Measurements from ENCODE around the gene FXR2.
A peak's percentile ranks its signal among the peaks of the same experiment; 100 is the strongest.

The FXR2 gene

DNA sequence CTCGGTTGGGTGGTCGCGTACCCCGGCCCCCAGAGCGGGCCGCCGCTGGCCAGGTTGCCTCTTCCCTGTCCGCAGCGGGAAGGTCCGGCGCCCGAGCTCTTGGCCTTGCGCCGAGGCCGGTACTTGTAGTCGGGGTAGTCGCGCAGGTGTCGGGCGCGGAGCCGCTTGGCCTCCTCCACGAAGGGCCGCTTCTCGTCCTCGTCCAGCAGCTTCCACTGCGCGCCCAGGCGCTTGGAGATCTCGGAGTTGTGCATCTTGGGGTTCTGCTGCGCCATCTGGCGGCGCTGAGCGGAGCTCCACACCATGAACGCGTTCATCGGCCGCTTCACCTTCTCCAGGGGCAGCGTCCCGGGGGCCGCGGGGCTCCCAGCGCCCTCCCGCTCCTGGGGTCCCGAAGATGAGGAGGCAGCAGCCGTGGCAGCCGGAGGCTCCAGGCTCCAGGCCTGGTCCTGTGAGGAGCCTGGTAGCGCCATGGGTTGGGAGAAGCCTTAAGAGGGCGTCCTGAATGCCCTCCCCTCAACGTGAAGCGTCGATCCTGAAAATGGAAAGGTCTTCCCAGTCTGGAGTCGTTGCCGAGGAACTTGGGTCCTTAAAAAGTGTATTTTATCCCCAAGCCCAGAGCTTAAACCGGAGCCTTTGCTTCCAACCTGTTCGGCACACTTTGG, 25.4 kb downstream of the FXR2 start:
- TF ChIP-seq, protein P1, sequence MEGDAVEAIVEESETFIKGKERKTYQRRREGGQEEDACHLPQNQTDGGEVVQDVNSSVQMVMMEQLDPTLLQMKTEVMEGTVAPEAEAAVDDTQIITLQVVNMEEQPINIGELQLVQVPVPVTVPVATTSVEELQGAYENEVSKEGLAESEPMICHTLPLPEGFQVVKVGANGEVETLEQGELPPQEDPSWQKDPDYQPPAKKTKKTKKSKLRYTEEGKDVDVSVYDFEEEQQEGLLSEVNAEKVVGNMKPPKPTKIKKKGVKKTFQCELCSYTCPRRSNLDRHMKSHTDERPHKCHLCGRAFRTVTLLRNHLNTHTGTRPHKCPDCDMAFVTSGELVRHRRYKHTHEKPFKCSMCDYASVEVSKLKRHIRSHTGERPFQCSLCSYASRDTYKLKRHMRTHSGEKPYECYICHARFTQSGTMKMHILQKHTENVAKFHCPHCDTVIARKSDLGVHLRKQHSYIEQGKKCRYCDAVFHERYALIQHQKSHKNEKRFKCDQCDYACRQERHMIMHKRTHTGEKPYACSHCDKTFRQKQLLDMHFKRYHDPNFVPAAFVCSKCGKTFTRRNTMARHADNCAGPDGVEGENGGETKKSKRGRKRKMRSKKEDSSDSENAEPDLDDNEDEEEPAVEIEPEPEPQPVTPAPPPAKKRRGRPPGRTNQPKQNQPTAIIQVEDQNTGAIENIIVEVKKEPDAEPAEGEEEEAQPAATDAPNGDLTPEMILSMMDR (conservative IDR thresholded peaks at IDR 0.05; ENCODE audit: control insufficient read depth, insufficient read depth, low read depth, low read length): peak; percentile 67
- peak; percentile 88 for DNase-seq (ENCODE audit: low read depth)
- H3K4me3 ChIP-seq (ENCODE audit: control insufficient read depth, low read depth, low read length): no peak overlapping the region

DNA sequence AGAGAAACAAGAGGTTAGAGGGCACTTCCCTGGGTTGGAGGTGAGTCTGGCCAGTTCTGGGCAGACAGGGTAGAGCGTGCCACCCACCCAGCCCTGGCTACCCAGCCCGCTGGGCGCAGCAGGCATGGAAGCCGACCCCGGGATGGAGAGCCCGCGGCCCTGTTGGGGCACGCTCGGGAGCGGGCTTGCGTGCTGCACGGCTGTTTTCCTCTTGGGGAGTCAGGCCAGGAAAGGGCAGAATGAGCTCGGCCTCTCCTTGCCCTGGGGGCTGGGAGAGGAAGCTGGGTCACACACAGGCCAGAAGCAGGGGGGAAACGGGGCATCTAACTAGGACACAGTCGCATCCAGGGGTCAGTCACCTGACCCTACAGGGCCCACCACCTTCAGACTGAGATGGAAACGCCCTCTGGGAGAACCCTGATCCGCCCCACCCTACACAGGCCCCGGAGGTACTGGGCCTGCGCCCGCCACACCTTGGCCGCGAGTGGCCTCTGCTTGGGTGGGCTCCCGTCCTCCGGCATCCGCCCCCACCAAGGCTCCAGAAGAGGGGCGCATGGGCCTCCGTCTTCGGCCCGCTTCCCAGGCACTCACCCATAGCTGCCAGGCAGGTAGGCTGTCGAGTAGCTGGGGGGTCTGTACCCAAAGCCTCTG, 26.0 kb downstream of the FXR2 start:
- no peak overlapping the region for H3K4me3 ChIP-seq (ENCODE audit: control insufficient read depth, low read depth, low read length)
- no peak for DNase-seq (ENCODE audit: low read depth)
- TF ChIP-seq, protein P1 (conservative IDR thresholded peaks at IDR 0.05; ENCODE audit: control insufficient read depth, insufficient read depth, low read depth, low read length): no peak

DNA sequence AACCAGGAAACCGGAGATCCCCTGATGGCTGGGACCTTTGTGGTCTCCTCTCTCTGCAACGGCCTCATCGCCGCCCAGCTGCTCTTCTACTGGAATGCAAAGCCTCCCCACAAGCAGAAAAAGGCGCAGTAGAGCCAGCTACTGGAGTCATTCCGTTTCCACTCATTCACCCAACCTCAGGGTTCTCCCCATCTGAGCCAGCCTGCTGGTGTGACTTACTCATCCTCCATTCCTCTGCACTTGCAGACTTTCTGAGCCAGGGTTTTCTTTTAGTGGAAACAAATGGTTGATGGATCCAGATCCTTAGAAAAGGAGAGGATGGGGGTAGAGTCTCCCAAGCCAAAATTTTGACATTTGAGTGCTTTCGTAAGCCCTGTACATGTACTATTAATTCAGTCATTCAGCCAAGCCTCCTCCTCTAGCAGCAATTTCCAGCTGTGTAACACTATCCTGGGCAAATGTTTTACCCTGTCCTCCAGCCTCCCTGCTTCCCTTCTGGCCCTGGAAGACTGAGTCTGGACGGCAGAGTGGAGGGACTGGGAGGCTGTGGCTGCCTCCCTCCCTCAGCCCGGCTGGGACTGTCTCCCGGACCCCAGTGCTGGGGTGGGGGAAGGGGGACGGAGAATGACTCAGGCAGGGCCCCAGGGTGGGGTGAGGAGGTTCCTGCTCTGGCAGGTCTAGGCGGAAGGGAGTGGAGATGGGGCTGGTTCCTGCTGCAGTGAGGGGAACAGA, 27.1 kb downstream of the FXR2 start:
- no peak overlapping the region for H3K4me3 ChIP-seq (ENCODE audit: control insufficient read depth, low read depth, low read length)
- TF ChIP-seq, protein P1 (conservative IDR thresholded peaks at IDR 0.05; ENCODE audit: control insufficient read depth, insufficient read depth, low read depth, low read length): no peak
- DNase-seq (ENCODE audit: low read depth): peak; percentile 95

DNA sequence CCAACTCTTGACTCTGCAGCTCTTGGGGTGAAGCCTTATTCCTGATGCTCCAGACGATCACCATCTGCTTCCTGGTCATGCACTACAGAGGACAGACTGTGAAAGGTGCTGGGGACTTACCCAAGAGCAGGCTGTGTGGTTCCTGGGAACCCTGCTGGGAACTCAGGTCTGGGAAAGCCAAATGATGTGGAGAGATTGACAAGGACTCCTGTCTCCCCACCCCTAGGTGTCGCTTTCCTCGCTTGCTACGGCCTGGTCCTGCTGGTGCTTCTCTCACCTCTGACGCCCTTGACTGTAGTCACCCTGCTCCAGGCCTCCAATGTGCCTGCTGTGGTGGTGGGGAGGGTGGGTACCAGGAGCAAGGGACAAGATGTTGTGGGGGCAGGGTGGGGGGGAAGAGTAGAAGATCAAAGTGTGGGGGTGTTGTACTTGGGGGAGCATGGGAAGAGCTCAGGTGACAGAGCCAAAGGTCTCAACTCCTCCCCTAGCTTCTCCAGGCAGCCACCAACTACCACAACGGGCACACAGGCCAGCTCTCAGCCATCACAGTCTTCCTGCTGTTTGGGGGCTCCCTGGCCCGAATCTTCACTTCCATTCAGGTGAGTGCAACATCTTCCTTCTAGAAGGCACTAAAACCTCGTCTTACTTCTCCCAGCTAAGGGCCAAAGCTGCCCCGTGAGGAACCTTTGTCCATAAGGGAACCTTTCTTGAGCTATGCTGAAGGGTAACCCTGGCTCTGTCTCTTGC, 27.9 kb downstream of the FXR2 start:
- no peak for DNase-seq (ENCODE audit: low read depth)
- no peak overlapping the region for H3K4me3 ChIP-seq (ENCODE audit: control insufficient read depth, low read depth, low read length)
- TF ChIP-seq, protein P1 (conservative IDR thresholded peaks at IDR 0.05; ENCODE audit: control insufficient read depth, insufficient read depth, low read depth, low read length): peak; percentile 13

DNA sequence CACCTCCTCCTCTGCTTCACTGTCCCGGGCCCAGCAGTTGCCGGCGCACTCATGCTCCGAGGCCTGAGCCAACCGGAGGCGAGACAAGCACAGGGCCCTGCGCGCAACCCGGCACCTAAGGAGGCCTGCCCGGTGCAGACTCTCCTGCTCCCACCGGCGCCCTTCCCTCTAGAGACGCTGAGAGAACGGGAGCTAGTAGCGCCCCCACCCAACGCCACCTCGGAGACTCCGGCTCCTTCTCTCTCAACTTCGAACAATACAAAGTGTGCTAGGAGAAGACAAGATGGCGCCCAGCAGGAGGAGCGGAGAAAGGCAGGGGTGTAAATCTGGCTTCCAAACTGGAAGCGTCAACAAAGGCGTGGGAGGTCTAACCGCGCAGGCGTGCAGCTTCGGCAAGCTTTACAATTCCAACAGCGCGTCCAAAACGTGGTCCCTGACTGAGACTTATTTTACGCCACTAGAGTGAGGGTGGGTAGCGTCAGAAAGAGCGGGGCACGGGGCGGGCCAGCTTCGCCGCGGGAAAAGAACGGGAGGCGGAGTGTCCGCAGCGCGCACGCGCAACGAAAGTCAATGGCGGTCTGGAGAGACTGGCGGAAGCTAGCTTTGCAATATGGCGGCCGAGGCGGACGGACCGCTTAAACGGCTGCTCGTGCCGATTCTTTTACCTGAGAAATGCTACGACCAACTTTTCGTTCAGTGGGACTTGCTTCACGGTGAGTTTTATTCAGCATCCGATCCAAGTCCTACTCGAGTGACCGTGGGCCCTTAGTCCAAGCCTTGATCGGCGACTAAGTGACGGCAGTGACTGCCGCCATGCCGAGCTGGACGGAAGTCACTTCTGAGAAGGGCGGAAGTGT, 31.2 kb downstream of the FXR2 start, which contains the start of gene MPDU1:
Gene MPDU1, plus strand, starts transcription at position 600 of the 857 bp plus-strand sequence. Its CDS starts 11 bp downstream, at position 611.
- TF ChIP-seq, protein P1 (conservative IDR thresholded peaks at IDR 0.05; ENCODE audit: control insufficient read depth, insufficient read depth, low read depth, low read length): no peak
- peak; percentile 99 for DNase-seq (ENCODE audit: low read depth)
- peak within 1 kb of the TSS; percentile 94 for H3K4me3 ChIP-seq (ENCODE audit: control insufficient read depth, low read depth, low read length)

Measured in fibroblast of mammary gland (primary cell).